HG02973 (cell line): ENCODE measurements around the gene ESF1.
"Not testable (repeated sequence)": the region's sequence is repeated elsewhere in the genome, so short reads cannot be mapped to it uniquely, and the experiment has no call there.

Experiments used
- ATAC-seq: cut with Tn5 transposase; IDR thresholded peaks from one replicate; pipeline ENCODE4 v1.9.1; 2021; ENCODE audit warnings: moderate library complexity; ENCODE audit not compliant: unreplicated experiment

ESF1 gene

DNA sequence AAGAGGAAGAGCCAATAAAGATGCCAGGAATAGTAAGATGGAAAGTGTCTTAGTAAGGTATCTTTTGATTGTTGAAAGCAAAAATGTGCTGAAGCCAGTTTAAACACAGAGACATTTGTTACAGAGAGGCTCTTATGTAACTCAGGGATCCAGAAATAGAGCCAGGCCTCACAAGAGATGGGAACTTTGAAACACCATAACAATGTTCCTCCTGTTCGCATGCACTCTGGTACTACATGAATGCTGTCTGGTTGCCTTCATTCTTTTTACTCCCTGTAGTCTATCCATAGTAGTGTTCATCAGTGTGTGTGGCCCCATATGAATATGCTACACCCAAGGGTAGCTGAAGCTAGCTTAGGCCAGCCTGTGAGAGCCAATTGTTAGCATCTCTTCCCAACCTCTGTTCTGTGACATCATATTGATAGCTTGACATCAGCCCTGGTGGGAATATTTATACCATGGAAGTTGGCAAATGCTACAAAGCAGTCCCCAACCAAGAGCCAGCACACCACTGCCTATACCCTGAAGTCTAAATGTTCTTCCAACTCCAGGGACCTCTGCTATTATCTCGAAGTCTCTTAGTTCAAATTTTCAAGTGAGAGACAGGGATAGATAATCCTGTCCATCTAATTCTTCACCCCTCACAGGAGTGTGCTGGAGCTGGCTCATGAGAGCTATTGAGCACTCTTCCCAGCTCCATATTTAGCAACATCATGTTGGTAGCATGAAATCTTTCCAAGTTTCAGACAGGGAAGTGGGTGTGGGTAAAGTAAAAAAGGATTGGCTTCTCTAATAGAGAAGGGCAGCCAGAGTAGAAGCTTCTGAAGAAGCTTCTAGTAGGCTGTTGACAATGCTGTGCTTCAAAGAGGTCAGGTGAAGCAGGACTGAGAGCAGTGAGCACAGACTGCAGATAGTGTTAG is 7.1 kb upstream of the ESF1 start:
- ATAC-seq, result no peak

GRCh38 chr20:13790708-13791107 is 6.0 kb upstream of the ESF1 start:
- no peak for ATAC-seq

DNA sequence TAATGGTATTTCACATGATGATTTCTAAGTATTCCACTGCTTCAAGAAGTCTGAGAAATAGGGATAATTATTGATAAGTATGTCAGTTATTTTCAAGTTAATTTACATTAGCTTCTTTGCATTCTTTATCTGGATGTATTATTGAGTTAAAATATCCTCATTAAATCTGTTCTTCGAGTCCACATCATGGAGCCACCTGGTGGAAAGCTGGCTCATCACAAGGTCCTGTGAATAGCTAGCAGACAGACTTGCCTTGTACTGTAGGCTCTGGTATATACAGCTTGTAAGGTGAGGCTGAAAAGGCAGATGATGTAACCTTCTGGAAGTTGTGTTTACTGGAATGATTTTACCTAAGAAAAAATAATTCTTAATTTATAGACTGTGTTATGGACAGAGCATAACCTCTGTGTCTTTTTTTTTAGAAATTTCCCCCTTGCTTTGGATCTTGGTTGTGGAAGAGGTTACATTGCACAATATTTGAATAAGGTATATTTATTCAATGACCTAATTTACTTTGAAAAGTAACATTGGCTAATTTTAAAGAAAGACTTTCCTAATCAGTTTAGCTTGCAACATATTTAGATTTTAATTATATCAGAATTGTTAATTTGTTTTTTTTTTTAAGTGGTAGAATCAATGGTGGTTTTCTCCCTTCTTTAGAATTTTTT is 3.6 kb upstream of the ESF1 start:
- ATAC-seq, result peak; percentile 38

- ATAC-seq, result no peak
These were observed 1.6 kb upstream of the ESF1 start for GRCh38 chr20:13786143-13786828.

GRCh38 chr20:13784271-13784892 is 337 bp downstream of the ESF1 start:
- ATAC-seq, result no peak

- no peak for ATAC-seq
These were observed 1.2 kb downstream of the ESF1 start for GRCh38 chr20:13783528-13783927.

GRCh38 chr20:13778827-13779226 is 5.9 kb downstream of the ESF1 start:
- ATAC-seq, result peak; percentile 43

- no peak for ATAC-seq
These were observed 7.5 kb downstream of the ESF1 start for GRCh38 chr20:13777171-13777601.

- ATAC-seq, result no peak
These were observed 8.9 kb downstream of the ESF1 start for GRCh38 chr20:13775867-13776266.

DNA sequence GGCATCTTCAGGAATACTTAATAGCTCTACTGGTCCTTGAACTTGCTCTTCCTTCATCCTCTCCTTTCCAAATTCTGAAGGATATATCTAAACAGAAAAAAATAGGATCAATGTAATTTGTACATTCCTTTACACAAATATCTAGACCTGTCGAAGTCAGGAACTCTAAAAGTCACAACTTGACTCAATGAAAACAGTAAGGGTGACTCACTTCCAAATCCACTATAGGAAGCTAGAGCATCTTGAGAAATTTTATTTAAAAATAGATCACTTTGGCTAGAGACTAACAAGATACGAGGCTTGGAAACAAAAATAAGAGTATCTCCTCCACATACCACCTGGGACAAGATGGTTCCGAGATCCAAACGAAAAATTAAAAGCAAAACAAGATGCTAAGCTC is 12.2 kb downstream of the ESF1 start:
- ATAC-seq, result no peak

- no peak for ATAC-seq
These were observed 12.8 kb downstream of the ESF1 start for GRCh38 chr20:13771853-13772453.

DNA sequence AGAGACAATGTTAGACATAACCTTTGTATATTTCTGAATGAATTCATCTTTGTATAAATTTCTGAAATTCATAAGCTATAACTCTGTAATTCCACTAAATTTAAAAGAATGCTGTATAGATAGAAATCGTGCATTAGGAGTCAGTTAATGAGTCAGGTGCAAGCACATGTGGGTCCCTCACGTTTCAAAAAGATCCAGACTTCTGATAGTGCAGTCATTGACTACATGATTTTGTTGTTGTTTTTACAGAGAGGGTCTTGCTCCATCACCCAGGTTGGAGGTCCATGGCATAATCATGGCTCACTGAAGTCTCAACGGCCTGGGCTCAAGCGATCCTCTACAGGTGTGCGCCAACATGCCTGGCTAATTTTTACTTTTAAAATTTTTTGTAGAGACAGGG is 14.6 kb downstream of the ESF1 start:
- ATAC-seq, result no peak

- ATAC-seq, result no peak
These were observed 18.8 kb downstream of the ESF1 start for GRCh38 chr20:13765868-13766416.

DNA sequence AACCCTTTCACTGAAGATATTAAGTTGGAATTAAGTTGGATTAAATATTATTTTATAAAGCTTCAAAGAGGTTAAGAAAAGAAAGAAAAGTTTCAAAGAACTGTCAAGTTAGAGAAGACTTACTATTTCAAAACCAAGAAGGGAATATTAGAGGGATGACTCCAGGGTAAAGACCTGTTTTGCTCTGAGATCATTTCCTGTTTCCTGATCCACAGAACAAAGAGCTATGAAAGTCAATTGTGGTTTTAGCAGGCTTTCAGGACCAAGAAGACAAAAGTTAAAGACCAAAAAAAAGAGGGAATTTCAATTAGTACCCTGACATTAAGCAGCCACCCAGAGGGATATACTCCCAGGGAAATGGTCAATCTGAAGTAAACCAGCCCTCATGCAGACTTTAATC is 19.4 kb downstream of the ESF1 start:
- no peak for ATAC-seq

- not testable (repeated sequence) for ATAC-seq
These were observed 24.2 kb downstream of the ESF1 start for GRCh38 chr20:13760451-13760946.

DNA sequence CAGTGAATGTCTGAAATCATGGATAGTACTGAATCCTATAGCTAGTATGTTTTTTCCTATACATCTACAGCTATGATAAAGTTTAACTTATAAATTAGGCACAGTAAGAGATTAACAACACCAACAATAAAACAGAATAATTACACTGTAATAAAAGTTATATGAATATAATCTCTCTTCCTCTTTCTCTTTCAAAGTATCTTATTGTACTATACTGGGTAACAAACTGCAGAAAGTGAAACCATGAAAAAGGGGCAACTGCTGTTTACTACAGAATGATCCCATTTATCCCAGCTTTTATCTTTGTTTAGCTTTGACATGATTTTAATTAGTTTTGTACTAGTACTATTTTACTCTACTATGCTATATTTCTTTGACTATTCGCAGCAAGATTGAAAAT is 25.8 kb downstream of the ESF1 start:
- ATAC-seq, result no peak

DNA sequence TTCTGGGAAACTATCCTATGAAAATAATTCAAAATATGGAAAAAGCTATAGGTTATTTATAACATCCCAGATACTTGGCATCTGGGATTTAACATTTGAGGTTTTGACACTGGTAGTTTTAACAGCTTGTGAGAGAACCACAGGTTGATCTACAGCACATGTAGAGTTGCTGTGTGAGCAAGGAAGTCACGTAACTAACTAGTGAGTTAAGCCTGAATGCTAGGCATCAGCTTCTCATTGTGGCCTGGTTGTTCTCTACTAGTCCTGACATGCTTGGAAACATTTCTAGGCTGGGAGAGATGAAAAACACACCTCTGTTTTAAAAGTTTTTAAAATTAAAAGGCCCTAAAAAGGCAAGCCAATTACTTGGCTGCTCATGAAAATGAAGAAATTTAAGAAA is 28.2 kb downstream of the ESF1 start:
- ATAC-seq, result no peak

DNA sequence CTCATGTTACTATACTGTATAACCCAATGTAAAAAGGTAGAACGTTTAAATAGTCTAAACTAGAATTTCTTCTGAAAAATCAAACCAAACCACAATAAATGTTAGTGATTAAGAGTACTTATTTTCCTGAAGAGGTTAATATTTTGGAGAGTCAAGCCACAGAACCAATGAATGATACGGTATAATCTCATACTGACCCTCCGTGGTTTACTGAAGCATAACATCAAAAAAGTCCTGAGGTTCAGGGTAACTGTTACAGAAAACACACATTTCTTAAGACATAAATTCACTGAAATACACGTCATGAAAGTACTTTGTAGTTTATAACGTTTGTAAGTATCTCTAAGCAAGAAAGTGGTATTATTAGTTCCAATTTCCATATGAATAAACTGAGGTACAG is 28.9 kb downstream of the ESF1 start:
- ATAC-seq, result no peak

DNA sequence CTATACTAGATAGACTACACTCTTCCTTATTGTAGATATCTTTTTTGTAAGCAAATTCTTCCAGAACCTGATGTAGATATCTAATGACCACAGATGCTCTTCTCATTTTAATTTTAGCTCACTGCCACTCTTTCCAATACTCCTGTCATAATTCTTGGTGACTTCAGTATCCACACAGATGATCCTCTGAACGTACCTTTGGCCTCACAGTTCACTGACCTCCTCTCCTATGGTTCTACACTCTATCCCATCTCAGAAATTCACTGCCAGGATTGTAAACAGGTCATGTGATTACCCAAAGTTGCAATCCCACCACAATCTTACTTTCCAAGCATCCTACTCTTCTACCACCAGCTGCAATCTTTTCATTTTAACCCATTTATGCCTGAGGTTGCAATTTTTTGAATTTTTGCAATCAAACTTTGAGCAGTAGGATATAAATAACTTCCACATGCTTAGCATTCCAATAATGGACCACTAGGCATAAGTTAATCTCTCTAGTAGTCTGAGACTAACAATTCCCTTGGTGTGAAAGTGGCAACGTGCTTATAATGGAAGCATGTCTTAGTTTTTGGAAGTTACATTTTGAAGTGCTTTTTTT is 31.2 kb downstream of the ESF1 start:
- no peak for ATAC-seq

GRCh38 chr20:13749811-13750210 is 34.9 kb downstream of the ESF1 start:
- no peak for ATAC-seq
